Right lobe of liver (tissue), 6 donors: ENCODE data around the gene LCN2. TPM values are rescaled to one million over a fixed set of nuclear protein-coding genes. Genes with fewer than 3 reads are reported as not detected.

Experiments
- ATAC-seq, 4 donors: fragments of 200-7000 bp; cut with Tn5 transposase; one replicate each; pipeline ENCODE4 v1.9.1; 2020; ENCODE audit warnings: mild to moderate bottlenecking in 4 of 4, moderate library complexity in 4 of 4
- DNase-seq, 3 donors: peaks; one replicate each; pipeline ENCODE4 v3.0.0-alpha.2; 2020
- H3K27ac ChIP-seq, 3 donors: fragments of 200-600 bp; one replicate each; pipeline ENCODE4 v1.8.0; 2022
- H3K27me3 ChIP-seq, 2 donors: fragments of 200-600 bp; one replicate each; pipeline ENCODE4 v1.8.0; 2022
- H3K36me3 ChIP-seq, 4 donors: fragments of 200-600 bp; sonication (generic) in 1 of 4; one replicate each; pipeline versions ENCODE4 v1.5.1 to v1.8.0; 2017 to 2022; ENCODE audit warnings: control low read depth in 1 of 4
- H3K4me1 ChIP-seq, 4 donors: fragments of 200-600 bp; sonication (generic) in 1 of 4; one replicate each; pipeline versions ENCODE4 v1.5.1 to v1.8.0; 2017 to 2022; ENCODE audit warnings: control low read depth in 1 of 4
- H3K4me3 ChIP-seq, 3 donors: fragments of 200-600 bp; one replicate each; pipeline ENCODE4 v1.8.0; 2022
- H3K9me3 ChIP-seq, 4 donors: fragments of 200-600 bp; sonication (generic) in 1 of 4; one replicate each; pipeline versions ENCODE4 v1.5.1 to v1.8.0; 2017 to 2022; ENCODE audit warnings: control low read depth in 1 of 4
- CTCF ChIP-seq, 4 donors: fragments of 200-600 bp in 3 of 4; fragments of 450-650 bp in 1 of 4; IDR thresholded peaks; one replicate each; pipeline versions ENCODE4 v1.5.1 to v1.8.0; 2016 to 2022; ENCODE audit warnings: antibody characterized with exemption in 4 of 4, mild to moderate bottlenecking in 2 of 4
- POLR2A ChIP-seq: fragments of 450-650 bp; IDR thresholded peaks from one replicate; pipeline ENCODE4 v1.6.1; 2017; ENCODE audit warnings: antibody characterized with exemption, mild to moderate bottlenecking
- WGBS: methylation state at CpG from one replicate; pipeline ENCODE4 v1.1.6; 2018; ENCODE audit warnings: low coverage, low lambda C conversion rate; ENCODE audit not compliant: insufficient coverage; ENCODE audit errors: missing lambda C conversion rate; 5-methylcytosine and 5-hydroxymethylcytosine counted together
- intact Hi-C, 2 donors: fragments of 100-400 bp; cut with DNase I; formaldehyde crosslinking; loops; one replicate each; pipeline versions ENCODE4 v1.11.2 to v1.14.1; 2022
- total RNA-seq, 6 experiments: library from RNA; depleted of rRNA in 2 of 6; stranded (reverse); fragments of >200 nt in 2 of 6; fragmentation: NEBNext Ultra II Directional in 3 of 6; extraction: Animal tissue kit (Norgen Biotek cat#: 25700) in 3 of 6; gene quantifications; one replicate each; pipeline versions ENCODE4 v1.1.0 to v1.2.4, GENCODE V29; 2016 to 2023
- donor health status: DM: no; HTN: yes; CAD: no.
- donor health status: DM: no; HTN: no; CAD: no.
- donor health status: DM: no; HTN: no; CAD: no.
- donor health status: DM: no; HTN: yes; CAD: no.
- donor health status: DM: no; HTN: yes; CAD: no.

Gene LCN2
- total RNA-seq, 6 experiments from 2014 or later = 2.7 to 81.8 (median 18.1) TPM

DNA sequence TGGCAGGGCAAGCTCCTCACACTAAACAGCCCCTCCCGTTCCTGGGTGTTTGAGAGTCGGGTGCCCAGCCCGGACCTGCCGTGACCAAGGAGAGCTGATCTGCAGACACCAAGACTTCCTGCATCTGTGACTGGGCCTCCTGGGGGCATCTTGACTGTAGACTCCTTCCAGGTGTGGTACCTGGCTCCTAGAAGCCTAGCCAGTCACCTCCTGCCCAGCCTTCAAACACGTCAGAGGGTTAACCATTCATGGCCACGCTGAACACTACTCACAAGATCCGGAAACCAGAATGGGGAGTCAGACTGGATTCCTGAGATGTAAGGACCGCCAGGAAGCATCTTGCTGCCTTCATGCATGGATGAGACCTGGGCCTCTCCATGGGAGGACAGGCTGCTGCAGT lies 3.7 kb upstream of the LCN2 start:
- WGBS = 58% methylated on average over 2 of the region's 8 CpGs
- no peak for ATAC-seq
- H3K9me3 ChIP-seq = no peaks in the 10 kb centered on the region
- intact Hi-C loops = no loop called here
- H3K4me1 ChIP-seq = peaks cover 0 to 18% (median 8%) of the 10 kb centered on the region in 4 donors
- H3K4me3 ChIP-seq = no peak overlapping the region
- TF ChIP-seq CTCF (IDR thresholded peaks at IDR 0.05) (no peak), POLR2A (no peak)
- no peaks in the 10 kb centered on the region for H3K27me3 ChIP-seq
- no peak for DNase-seq
- no peak overlapping the region for H3K27ac ChIP-seq
- no peaks in the 10 kb centered on the region for H3K36me3 ChIP-seq

GRCh38 chr9:128145951-128146351 lies 3.3 kb upstream of the LCN2 start:
- Histone ChIP-seq H3K4me1 (peaks cover 0 to 18% (median 8%) of the 10 kb centered on the region in 4 donors), H3K27me3 (no peaks in the 10 kb centered on the region), H3K4me3 (no peak overlapping the region), H3K27ac (no peak overlapping the region), H3K36me3 (no peaks in the 10 kb centered on the region), H3K9me3 (no peaks in the 10 kb centered on the region)
- intact Hi-C loops = no loop called here
- no peak for TF ChIP-seq POLR2A
- no peak for TF ChIP-seq CTCF (IDR thresholded peaks at IDR 0.05)
- no peak for ATAC-seq
- WGBS = 100% methylated on average over 2 of the region's 13 CpGs
- DNase-seq = peak in 2 of 3 donors; percentile 21 to 53

- ATAC-seq (no peak), DNase-seq (peak; percentile 6 to 44 (median 39))
- TF ChIP-seq POLR2A (no peak), CTCF (IDR thresholded peaks at IDR 0.05) (no peak)
- Histone ChIP-seq H3K36me3 (no peaks in the 10 kb centered on the region), H3K4me3 (no peak overlapping the region), H3K27me3 (no peaks in the 10 kb centered on the region), H3K4me1 (peaks cover 0 to 18% (median 8%) of the 10 kb centered on the region in 4 donors), H3K9me3 (no peaks in the 10 kb centered on the region), H3K27ac (no peak overlapping the region)
- WGBS = 80% methylated on average over 1 of the region's 8 CpGs
- intact Hi-C loops = no loop called here
These were observed 2.6 kb upstream of the LCN2 start for GRCh38 chr9:128146591-128147120.

DNA sequence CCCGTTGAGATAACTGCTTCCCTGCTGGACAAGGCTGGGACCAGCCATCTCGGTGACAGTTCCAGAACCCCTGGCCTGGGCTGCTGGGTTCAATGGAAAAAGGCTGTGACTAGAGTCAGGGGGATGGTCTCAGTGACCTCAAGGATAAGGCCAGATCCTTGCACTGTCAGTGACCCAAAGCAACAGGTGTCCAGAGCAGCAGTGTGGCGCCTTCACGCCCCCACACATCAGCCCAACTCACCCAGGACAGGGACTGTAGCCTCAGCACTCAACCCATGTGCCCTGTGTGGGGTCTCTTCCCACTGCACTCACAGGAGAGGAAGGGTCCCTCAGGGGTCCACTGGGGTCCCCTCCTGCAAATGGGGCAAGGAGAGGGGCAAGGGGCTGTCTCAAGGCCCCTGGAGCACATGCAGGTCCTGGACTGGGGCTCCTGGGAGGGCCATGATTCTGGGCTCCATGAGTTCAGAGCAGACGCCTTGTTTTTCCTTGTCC lies 698 bp upstream of the LCN2 start:
- WGBS = 75% methylated on average over 3 of the region's 5 CpGs
- H3K4me3 ChIP-seq = no peak overlapping the region
- no peak overlapping the region for H3K27ac ChIP-seq
- no peak for TF ChIP-seq POLR2A
- no peak for TF ChIP-seq CTCF (IDR thresholded peaks at IDR 0.05)
- H3K27me3 ChIP-seq = no peaks in the 10 kb centered on the region
- intact Hi-C loops = no loop called here
- H3K9me3 ChIP-seq = no peaks in the 10 kb centered on the region
- peaks cover 0 to 18% (median 8%) of the 10 kb centered on the region in 4 donors for H3K4me1 ChIP-seq
- DNase-seq (peak in 2 of 3 donors; percentile 36 to 47), ATAC-seq (peak in 3 of 4 donors; percentile 3 to 19 (median 12))
- no peaks in the 10 kb centered on the region for H3K36me3 ChIP-seq
